GM18519 (cell line): ENCODE results near the gene LMO7.

Experiments
- ATAC-seq: cut with Tn5 transposase; IDR thresholded peaks from one replicate; pipeline ENCODE4 v1.9.1; 2021; ENCODE audit warnings: mild to moderate bottlenecking, moderate library complexity; ENCODE audit not compliant: unreplicated experiment, low FRiP score

The LMO7 gene

DNA sequence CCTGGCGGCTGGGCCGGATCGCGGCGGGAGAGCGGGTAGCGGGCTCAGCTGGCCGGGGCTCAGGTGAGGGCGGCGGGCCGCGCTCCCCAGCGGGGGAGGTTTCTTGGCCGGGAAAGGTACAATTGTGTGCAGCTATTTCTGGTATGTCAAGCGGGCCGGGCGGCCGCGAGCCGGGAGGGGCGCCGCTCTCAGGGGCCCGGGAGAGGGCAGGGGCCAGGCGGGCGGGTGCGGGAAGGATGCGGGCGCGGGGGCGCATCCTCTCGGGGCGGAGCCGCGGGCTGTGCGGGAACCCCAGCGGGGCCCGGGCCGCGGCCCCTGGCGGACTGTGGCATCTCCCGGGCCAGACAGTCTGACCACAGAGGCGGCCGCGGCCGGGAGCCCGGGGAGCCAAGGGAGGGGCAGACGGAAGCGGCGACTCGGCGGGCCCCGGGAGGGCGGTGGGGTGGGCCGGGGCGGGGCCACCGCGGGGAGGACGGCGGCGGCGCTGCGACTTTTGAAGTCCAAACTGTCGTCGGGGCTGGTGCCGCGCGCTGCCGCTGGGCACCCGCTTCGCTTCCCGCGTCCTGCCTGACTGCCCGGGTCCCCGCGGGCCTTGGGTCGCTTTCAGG, at the start of gene LMO7:
Gene LMO7, plus strand, starts transcription at position 503 of the 608 bp plus-strand sequence. CDS start 328 bp downstream, outside the sequence.
- ATAC-seq, result peak; percentile 38

DNA sequence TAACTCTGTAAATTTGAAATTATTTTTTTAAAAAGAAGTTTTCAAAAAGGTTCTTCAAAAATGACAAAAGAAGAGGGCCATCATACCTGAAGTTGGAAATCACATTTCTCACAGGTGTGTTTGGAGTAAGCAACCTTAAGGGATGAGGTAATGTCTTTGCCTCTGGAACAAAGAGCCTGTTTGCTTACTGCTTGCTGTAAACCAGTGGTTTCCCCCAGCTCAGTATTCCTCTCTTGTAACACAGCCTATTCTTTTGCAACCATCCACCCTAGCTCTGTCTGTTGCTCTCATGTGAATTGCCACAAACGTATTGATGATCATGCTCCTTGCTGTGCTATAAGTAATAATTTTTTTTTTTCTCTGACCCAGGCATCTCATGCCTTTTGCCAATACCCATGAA, 48.5 kb upstream of the LMO7 start:
- ATAC-seq, result no peak

DNA sequence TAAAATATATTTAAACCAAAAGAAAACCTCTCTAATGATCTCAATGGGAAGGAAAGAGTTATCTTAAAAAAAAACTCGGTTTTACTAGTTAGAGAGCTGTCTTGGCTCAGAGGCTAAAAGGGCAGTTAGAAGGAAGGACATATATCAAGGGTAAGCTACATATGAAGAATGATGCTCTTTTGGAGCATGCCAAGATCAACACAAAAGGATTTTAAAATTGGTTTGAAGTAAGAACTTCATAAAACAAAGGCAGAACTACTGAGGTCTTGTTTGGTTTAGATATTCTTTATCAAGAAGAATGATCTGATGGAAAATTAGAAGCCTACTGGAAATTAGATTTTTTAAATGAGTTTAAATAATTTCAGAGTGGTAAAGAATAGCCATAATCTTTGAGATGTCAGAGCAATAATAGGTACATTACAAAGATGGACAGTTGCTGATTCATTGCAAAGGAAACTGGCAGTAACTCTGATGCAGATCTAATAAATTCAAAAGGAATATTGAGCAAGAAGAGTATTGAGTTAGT, 39.4 kb upstream of the LMO7 start:
- no peak for ATAC-seq

DNA sequence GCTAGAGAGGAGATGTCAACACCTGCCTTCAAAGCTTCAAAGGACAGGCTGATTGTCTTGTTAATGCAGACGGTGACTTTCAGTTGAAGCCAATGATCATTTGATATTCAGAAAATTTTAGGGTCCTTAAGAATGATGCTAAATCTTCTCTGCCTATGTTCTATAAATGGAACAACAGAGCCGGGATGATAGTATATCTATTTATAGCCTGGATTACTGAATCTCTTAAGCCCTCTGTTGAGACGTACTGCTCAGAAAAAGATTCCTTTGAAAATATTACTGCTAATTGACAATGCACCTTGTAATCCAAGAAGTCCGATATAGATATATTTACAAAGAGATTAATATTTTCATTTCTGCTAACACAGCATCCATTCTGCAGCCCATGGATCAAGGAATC, 35.8 kb upstream of the LMO7 start:
- no peak for ATAC-seq

DNA sequence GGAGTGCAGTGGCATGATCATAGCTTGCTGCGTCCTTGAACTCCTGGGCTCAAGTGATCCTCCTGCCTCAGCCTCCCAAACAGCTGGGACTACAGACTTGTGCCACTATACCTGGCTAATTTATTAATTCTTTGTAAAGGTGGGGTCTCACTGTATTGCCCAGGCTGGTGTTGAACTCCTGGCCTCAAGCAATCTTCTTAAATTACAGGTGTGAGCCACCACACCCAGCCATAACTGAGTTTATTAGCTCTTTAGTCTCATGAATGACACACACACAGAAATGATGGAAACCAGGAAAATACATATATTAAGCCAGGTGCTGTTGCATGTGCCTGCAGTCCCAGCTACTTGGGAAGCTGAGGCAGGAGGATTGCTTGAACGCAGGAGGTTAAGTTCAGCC, 33.1 kb upstream of the LMO7 start:
- no peak for ATAC-seq

DNA sequence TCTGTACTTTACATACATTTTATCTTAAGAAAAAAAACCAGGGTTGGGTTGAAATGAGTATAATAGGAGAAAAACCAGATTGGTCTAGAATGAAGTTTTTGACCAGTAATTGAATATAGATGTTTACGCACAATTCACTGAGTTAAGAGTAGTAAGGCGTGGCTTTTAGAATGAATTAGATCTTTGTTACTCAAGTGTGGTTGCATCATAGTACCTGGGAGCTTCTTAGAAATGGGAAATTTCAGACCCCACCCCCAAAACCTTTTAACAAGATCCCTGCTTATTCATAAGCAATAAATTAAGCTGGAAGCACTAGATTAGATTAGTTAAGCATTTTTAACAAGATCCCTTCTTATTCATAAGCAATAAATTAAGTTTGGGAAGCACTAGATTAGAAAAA, 28.7 kb upstream of the LMO7 start:
- ATAC-seq, result no peak

DNA sequence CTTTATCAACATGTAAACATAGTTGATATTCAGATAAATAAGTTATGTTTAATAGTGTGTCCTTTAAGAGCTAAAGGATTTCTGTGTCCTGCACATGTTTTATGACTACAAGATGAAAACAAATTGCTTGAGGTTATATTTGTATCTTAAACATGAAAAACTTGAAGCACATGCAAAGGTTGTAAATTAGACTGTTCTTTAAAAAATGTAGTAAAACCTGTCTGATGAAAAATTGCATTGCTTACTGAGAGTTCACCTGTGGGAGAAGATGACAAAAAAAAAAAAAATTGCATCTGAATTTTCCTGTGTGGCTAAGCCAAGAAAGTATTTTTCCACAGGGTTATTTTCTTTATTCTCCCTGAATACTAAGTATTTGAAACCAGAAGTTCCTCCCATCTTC, 25.7 kb upstream of the LMO7 start:
- no peak for ATAC-seq

DNA sequence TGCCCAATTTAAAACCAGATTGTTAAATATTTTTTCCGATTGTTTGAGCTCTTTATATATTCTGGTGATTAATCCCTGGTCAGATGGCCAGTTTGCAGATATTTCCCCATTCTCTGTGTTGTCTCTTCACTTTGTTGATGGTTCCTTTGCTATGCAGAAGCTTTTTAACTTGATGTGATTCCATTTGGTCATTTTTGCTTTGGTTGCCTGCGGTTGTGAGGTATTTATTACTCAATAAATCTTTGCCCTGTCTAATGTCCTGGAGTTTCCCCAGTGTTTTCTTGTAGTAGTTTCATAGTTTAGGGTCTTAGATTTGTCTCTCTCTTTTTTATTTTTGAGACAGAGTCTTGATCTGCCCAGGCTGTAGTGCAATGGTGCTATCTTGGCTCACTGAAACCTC, 23.8 kb upstream of the LMO7 start:
- no peak for ATAC-seq

DNA sequence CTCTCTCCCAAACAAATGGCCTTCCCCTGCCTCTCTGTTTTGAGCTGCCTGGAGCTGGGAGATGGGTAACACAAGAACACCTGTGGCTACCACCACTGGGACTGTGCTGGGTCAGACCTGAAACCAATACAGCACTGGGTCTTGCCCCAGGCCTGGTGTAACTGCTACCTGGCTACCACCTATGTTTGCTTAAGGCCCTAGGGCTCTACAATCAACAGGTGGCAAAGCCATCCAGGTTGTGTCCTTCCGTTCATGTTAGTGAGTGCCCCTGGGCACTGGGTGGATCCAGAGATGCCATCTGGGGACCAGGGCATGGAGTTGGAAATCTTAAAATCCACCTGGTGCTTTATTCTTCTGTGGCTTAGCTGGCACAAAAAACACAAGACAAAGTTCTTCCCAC, 18.9 kb upstream of the LMO7 start:
- no peak for ATAC-seq

DNA sequence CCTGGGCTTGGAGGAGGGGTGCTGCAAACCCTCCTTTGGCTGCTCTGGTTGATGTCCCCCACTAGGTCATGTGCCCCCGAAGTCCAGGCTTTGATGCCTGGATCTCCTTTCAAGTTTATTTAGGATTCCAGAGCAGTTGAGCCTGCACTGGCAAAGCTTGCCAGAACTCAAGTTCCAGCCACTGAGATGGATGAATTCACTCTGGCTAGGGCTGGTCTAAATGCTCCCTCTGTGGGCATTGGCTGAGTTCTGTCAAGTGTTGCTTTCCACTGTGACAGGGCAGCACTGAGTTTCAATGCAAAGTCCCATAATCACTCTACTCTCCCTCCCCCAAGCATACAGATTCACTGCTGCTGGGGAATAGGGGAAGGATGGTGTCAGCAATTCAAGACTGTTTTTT, 17.8 kb upstream of the LMO7 start:
- no peak for ATAC-seq

DNA sequence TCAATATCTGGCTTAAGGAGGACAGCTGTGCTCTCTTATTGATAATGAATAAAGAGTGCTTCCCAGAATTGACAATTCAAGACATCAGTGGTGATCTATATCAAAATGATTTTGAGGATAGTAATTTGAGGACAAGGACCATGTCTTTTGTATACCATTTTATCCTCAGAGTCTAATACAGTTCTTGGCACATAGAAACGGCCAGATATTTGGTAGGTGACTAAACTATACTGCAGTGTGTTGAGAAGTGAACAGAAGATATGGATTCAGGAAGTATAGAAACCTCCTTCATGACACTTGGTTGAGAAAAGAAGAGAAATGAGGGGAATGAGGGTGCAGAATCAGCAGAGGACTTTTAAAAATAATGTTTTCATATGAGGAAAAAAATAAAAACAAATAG, 16.1 kb upstream of the LMO7 start:
- ATAC-seq, result no peak

DNA sequence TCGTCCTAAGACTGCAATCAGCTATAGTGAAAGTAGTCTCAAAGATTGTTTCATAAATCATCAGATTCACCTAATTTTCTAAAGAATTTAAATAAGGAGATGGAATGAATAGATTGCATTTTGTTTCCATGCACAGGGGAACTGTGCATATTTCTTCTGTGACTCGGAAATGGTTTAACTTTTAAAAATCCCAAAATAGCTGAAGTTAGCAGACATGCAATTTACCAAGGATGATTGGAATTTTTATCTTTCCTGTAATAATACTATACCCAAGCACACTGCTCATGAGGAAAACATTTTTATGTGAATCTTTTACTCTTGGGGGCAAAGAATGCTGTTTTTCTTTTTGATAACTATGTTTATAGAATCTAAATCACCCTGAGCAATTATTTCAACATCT, 15.0 kb upstream of the LMO7 start:
- ATAC-seq, result no peak

DNA sequence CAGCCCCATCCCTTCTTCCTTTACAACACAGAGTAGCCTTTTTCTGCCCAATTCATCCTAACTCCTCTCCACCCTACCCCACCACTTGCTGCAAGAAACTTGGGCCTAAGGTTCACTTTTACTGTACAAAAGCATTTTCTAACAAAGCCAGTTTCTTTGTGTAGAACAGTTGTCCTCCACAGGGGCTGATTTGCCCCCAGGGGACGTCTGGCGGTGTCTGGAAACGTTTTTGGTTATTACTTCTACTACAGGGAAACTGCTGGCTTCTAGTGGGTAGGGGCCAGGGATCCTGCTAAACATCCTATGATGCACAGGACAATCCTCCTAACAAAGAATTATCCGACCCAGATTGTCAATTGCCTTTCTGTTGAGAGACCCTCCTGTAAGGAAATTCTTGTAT, 7.3 kb upstream of the LMO7 start:
- no peak for ATAC-seq

DNA sequence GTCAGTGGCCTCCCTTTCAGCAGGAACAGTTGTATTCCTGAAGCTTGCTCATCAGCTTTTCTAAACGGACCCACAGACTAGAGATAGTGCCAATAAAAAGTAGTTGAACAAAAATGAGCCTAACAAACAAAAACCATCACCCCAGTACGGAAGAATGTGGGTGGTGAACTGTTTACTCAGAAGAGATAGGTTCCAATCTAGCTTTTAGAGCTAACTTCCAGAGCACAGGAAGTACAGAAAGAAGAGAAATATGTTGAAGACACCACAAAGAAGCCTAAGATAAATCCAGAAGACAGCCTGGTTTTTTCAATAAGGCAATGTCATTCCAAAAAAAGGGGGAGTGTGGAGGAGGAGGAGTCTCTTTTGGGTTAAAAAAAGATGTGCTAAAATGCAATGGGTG, 2.8 kb upstream of the LMO7 start:
- no peak for ATAC-seq

DNA sequence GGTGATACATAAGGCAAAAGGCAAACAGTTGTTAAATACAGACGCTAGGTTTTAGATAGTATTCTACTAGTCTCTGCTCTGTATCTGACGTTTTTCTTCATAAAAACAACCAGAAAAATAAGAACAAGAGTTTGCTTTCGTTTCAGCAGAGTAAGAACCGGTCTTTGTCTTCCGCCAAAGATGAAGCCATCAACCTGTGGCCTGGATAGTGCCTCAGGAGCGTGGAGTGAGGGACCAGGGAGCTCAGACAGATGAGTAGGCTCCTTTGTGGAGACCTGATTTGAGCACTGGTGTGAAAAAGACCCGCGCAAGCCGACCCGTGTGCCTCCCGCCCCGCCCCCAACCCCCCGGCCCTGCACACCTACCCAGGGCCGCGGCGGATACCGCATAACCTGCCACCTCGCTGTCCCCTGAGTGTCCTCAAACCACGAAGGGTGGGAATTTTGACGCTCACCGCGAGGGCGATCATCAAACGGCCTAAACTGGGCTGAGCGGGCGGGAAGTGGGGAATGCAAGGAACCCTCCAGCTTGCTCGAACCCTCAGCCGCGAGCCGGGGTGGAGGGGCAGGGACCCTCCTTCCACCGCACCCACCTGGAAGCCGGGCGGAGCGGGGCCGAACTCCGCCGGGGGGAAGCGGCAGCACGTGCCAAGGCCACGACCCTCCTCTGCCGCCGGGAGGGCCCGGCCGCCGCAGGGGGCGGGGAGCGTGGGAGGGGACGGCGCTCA, 866 bp upstream of the LMO7 start:
- ATAC-seq, result no peak

DNA sequence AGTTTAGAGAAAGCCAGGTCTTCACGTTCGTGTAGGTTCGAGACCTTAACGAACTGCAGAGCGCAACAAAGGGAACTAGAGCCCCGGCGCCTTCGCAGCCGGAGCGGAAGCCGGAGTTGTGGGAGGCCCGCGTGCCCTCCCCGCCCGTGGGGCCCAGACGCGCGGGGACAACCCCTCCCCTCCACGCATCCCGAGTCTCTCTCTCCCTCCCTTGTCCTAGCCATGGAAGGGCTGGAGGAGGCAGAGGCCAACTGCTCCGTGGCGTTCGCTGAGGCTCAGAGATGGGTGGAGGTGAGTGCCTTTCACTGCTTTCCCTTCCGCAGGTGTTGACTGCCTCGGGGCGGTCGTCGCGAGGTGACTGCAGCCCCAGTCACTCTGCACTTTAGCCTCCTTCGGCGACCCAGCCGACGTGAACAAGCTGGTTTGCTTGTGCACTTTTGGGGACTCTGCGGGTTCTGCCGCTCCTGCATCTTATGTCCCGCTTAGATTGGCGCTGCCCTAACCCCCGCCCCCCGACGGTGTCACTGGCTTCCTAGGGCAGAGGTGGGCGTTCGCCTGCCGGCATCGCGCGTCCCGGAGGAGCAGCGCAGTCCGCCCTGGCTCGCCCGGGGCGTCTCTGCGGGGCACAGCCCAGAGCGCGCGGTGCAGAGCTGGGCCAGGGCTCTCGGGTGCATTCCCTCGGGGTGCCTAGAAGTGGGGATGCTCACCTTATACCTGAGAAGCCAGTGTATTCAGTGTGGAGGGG, 478 bp downstream of the LMO7 start:
- peak; percentile 33 for ATAC-seq

DNA sequence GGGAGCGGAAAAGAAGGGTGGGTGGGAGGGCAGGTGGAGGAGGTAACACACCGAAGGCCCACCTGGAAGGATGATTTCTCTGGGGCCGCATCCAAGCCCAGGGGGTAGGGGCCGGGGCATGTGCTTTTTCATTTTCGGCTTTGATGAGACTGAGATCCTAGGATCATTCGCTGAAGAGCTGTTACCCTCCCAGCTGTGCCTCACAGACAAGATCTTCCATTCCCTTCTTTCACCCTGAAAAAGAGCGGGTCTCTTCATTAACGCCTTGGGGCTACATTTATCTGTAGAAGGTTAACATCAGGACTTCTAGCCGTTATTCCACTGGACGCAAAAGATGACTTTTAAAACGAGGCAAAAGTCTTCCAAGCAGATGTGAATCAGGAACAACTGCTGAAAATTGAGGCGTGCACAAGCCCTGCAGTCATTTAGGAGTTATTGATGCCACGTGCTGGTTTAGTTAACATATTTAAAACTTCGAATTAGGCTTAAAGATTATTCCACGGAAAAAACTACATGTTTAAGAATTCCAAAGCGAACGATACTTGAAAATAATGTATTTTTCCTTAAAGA, 1.1 kb downstream of the LMO7 start:
- no peak for ATAC-seq

DNA sequence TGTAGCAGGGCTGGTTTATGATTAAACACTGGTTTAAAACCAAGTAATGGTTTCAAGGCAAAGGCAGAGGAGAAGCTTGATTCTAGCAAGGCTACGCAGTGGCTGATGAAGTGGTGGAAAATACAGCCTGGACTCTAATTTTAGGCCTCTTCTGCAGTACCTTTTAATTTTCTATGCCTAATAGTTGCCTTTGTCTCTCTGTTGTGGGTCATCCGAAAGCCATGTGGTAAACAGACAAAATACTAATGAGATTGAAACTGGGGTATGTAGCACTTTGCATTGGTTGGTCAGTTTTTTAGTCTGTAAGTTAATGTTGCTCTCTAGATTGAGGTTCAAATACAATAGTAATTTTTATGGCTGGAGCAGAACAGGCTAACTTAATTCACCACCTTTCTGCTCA, 3.3 kb downstream of the LMO7 start:
- no peak for ATAC-seq

DNA sequence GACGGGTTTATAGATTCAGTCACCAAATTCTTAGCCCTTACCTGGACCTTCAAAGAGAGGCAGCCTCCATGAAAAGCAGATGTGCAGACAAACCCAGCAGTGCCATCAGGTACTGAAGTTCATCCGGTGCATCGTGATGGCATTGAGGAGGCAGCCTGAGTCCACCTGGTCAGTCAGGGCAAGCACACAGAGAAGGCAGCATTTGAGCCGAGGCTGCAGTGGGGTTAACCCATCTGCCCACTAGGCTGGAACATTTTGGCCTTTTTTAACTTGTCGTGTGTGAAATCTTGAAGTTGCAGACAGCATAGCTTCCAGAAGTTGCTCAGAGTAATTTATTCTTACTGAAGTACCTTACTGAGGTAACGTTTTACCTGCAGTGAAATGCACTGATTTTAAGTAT, 4.9 kb downstream of the LMO7 start:
- no peak for ATAC-seq

DNA sequence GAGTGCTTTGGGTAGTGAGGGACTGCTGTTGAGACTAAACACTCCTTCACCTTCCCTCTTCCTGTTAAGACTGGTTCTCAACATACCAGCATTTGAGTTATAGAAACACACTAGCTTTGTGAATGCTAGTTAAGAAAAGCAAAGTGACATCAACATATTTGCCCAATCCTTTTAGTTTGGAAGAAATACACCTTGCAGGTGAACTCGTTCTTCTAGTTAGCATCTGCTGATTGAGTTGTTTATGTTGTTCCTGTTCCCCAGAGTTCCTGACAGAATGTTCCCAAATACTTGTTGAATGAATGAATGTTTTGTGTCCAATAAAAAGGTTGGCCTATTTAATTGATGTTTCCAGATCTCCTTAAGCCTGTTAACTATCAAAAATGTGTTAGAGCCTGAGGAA, 7.1 kb downstream of the LMO7 start:
- no peak for ATAC-seq

DNA sequence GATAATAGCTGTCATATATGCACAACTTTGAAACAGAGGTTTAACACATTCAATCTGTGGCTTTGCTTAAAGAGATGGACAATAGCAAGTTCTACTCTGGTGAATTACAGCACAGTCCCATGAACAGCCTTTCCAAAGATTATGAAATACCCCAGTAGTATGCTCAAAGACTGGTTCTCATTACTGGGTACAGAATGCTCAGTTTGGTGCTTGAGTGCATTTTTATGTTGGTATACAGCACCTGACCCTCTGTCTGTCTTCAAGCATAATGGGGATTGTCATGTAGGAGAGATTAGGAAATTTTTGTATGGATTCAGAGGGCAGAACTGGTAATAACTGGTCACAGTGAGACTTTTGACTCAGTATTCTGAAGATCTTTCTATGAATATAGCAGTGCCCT, 7.6 kb downstream of the LMO7 start:
- no peak for ATAC-seq
